GM20000 (cell line): ENCODE data around the gene CAMK1D.
"Not testable (repeated sequence)": the region's sequence is repeated elsewhere in the genome, so short reads cannot be mapped to it uniquely, and the experiment has no call there.

Experiments
- DNase-seq: peaks from one replicate; pipeline ENCODE4 v3.0.0; 2012; ENCODE audit warnings: low spot score
- CTCF ChIP-seq: IDR thresholded peaks from 2 replicates; pipeline ENCODE4 v1.5.1; 2012; ENCODE audit warnings: mild to moderate bottlenecking, control low read depth; ENCODE audit errors: extremely low read depth, missing control alignments

The CAMK1D gene

DNA sequence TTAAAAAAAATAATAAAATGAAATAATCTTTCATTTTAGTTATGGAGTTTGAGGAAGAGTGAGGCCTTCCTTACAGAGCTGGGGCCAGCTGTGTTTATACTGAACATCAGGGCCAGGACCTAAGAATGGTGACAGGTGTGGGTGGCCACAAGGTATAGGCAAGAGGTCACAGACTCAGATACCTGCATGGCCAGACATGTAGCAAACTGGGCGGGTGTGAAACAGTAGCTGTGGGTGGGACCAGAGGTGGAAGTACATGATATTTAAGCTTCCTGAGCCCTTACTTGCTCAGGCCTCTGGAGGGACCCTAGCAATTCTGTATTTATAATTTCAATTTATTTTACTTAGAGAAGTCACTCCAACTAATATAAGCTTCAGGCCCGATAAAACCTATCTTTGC, 27.7 kb upstream of the CAMK1D start:
- no peak for DNase-seq
- TF ChIP-seq CTCF = no peak

GRCh38 chr10:12322583-12323131, 26.7 kb upstream of the CAMK1D start:
- TF ChIP-seq CTCF = no peak
- DNase-seq = no peak

DNA sequence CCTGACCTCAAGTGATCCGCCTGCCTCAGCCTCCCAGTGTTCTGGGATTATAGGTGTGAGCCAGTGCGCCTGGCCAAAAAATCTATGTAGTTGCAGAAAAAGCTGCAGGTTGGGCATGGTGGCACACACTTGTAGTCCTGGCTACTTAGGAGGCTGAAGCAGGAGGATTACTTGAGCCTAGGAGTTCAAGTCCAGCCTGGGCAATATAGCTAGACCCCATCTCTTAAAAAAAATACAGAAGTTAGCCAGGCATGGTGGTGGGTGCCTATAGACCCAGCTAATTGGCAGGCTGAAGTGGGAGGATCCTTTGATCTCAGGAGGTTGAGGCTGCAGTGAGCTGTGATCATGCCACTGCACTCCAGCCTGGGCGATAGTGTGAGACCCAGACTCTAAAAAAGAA, 24.8 kb upstream of the CAMK1D start:
- TF ChIP-seq CTCF = no peak
- no peak for DNase-seq

- TF ChIP-seq CTCF = no peak
Observed at GRCh38 chr10:12327074-12327473, 22.3 kb upstream of the CAMK1D start.

DNA sequence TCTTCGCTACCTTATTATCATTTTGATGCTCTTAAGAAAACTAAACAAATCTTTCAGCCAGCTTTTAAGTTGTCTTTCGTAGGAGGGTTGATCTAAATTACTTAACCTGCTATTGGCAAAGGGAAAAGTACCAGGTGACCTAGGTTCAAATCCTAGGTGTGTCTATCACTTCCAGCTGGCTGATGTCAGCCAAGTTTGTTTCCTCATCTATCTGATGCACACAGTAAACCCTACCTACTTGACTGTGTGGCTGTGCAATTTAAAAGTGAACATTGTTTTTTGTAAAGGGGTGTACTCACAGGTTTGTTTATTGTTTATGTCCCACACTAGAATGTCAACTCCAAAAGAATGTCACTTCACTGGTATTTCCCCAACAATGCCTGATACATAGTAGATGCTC, 21.9 kb upstream of the CAMK1D start:
- TF ChIP-seq CTCF = no peak
- no peak for DNase-seq

More at GRCh38 chr10:12327074-12327473, 22.3 kb upstream of the CAMK1D start:
- no peak for DNase-seq

GRCh38 chr10:12328312-12328711, 21.0 kb upstream of the CAMK1D start:
- not testable (repeated sequence) for DNase-seq

DNA sequence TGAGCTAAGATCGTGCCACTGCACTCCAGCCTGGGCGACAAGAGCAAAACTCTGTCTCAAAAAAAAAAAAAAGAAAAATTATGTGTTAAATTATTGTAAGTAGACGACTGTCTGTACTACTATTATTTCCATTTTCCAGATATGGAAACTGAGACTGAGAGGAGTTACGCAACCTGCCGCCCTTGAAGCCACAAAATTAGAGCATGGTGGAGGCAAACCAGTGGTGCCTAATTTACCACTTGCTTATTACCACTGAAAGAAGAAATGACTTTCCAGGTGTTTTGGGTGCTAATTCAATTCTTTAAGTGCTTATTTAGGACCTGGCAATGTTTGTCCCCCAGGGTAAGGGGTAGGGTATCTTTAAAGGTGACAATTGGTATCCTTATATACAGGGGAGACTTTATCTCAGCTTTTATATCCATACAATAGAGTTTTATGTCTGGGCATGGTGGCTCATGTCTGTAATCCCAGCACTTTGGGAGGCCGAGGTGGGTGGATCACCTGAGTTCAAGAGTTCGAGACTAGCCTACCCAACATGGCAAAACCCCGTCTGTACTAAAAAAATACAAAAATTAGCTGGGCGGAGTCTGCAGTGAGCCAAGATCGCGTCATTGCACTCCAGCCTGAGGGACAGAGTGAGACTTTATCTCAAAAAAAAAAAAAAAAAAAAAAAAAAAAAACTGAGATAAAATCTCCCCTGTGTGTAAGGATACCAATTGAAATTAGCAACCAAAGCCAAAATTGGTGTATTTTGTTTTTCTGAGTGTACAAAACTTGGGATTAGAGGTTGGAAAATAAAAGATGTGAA, 16.6 kb upstream of the CAMK1D start:
- no peak for DNase-seq
- no peak for TF ChIP-seq CTCF
